ENCODE results near the gene BARHL2.

DNA sequence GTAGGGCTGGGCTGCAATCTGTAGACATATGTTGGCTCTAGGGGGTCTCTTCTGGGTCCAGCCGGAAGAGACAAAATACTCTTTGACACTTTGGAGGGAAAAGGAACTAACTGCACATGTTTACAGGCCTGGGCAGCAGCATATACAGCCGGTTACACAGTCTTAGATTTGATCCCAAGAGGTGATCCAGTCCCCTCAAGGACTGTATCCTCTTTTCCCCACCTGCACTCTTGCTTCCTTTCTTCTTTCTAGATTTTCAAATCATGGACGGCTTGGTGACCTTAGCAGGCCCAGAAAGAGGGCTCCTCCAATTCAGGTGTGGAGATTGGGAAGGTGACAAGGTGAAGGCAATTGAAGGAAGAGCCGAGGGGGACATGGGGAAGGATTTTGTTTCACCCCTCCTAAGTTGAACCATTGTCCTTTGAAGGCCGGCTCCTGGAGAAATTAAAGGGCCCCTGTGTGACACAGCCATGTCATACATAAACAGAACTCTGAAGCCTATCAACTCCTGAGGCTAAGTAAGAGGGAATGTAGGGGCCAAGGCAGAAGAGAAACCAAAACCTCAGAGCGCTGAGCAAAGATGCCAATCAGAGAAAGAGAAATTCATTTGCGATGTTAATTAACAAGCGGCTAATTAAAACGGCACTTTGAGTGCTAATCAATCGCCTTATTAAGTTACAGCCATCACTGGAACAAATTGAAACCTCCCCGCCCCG lies 5.9 kb upstream of the BARHL2 start:
- TF ChIP-seq, protein P1, sequence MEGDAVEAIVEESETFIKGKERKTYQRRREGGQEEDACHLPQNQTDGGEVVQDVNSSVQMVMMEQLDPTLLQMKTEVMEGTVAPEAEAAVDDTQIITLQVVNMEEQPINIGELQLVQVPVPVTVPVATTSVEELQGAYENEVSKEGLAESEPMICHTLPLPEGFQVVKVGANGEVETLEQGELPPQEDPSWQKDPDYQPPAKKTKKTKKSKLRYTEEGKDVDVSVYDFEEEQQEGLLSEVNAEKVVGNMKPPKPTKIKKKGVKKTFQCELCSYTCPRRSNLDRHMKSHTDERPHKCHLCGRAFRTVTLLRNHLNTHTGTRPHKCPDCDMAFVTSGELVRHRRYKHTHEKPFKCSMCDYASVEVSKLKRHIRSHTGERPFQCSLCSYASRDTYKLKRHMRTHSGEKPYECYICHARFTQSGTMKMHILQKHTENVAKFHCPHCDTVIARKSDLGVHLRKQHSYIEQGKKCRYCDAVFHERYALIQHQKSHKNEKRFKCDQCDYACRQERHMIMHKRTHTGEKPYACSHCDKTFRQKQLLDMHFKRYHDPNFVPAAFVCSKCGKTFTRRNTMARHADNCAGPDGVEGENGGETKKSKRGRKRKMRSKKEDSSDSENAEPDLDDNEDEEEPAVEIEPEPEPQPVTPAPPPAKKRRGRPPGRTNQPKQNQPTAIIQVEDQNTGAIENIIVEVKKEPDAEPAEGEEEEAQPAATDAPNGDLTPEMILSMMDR (IDR thresholded peaks at IDR 0.05 in 2 of 3, conservative IDR thresholded peaks at IDR 0.05 in 1 of 3; ENCODE audit: borderline replicate concordance in 1 of 3, insufficient read depth in 1 of 3, low read depth in 2 of 3, low read length in 2 of 3): no peak
- TF ChIP-seq EZH2 (IDR thresholded peaks at IDR 0.05) (no peak), POLR2AphosphoS5 (IDR thresholded peaks at IDR 0.05; ENCODE audit: low read depth, low read length) (no peak), YY1 (IDR thresholded peaks at IDR 0.05; ENCODE audit: extremely low read depth, insufficient replicate concordance, low read depth, low read length) (no peak)
